D721Med (cell line): ENCODE data around the gene RSU1.

ENCODE experiments used
- DNase-seq: peaks from one replicate; pipeline ENCODE4 v3.0.0; 2011; ENCODE audit warnings: low spot score; ENCODE audit not compliant: insufficient read length
- FAIRE-seq: peaks from 2 replicates; lab custom pipeline; 2011; peaks lifted over from hg19 to GRCh38; lab: Jason Lieb, UNC
- CTCF ChIP-seq: IDR thresholded peaks from 2 replicates; pipeline ENCODE4 v1.5.1; 2012; ENCODE audit warnings: mild to moderate bottlenecking, control low read depth; ENCODE audit not compliant: insufficient read depth; ENCODE audit errors: missing control alignments

Gene RSU1

GRCh38 chr10:16673443-16673842 lies 143.8 kb downstream of the RSU1 start:
- no peak for DNase-seq
- FAIRE-seq, result no peak
- no peak for TF ChIP-seq CTCF

DNA sequence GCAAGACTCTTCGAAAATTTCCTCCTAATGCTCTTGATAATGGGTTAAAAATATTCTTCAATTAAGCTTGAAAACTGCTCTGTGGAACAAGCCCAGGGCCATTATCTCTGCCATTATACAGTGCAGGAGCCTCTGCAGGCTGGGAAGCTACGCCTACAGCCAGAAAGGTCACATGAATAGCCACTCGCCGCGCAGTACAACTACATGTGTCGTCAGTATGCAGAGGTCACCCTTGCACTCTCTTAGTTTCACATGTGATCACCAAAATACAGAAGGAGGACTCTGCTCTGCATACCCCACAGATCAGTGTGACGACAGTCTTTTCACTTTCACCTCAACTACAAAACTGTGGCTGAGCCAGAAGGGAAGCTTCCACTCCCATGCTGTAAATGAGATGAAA lies 153.8 kb downstream of the RSU1 start:
- DNase-seq (no peak), FAIRE-seq (no peak)
- TF ChIP-seq CTCF, result no peak

- TF ChIP-seq CTCF, result no peak
- DNase-seq, result no peak
- no peak for FAIRE-seq
Measured at GRCh38 chr10:16662923-16663322, 154.3 kb downstream of the RSU1 start.

DNA sequence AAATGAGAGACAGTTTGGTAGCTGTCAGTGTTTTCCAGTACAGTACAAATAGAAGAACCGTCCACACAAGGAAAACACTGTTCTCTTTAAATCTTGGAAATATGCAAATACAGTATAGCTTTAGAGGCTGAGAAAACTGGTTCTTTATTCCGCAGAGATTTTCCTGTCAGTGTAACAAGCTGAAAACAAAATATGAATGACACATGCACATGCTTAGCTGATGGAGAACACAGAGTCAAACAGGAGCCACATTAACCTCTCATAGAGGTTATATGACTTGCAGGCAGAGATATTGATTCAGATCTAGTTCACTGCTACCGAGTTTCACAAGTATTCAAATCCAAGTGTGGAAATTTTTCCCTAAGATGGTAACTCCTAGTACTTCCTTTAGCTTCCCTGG lies 160.3 kb downstream of the RSU1 start:
- no peak for FAIRE-seq
- no peak for TF ChIP-seq CTCF
- no peak for DNase-seq

- TF ChIP-seq CTCF, result no peak
- FAIRE-seq (no peak), DNase-seq (no peak)
Measured at GRCh38 chr10:16653224-16653623, 164.0 kb downstream of the RSU1 start.

DNA sequence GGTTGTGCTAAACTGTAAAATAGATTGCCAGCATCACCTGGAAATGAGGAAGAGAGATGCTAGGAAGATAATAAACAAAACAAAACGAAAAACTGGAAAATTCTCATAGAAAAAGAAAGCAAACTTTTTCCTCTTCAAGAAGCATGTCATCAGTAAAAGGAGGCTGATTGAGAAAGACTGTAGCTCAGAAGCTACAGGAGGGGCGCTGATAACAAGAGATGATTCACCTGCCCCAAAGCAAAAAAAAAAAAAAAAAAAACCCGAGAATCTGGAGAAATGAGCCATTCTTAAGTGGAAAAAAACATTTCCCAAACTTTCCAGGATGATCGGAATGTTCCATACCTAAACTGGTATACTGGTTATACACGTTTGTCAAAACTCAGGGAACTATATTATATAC lies 165.1 kb downstream of the RSU1 start:
- TF ChIP-seq CTCF, result no peak
- DNase-seq, result no peak
- FAIRE-seq, result no peak

GRCh38 chr10:16649757-16650156 lies 167.5 kb downstream of the RSU1 start:
- DNase-seq (no peak), FAIRE-seq (no peak)
- TF ChIP-seq CTCF, result no peak
